ENCODE data around the gene KCNMA1.

The KCNMA1 gene

GRCh38 chr10:77478247-77478961 lies 159.2 kb downstream of the KCNMA1 start:
- DNase-seq, result no peak

- no peak for DNase-seq
These were observed 162.1 kb downstream of the KCNMA1 start for GRCh38 chr10:77475522-77475921.

- DNase-seq, result no peak
These were observed 162.7 kb downstream of the KCNMA1 start for GRCh38 chr10:77474939-77475338.

- no peak for DNase-seq
These were observed 163.2 kb downstream of the KCNMA1 start for GRCh38 chr10:77474386-77474785.

GRCh38 chr10:77472146-77472545 lies 165.5 kb downstream of the KCNMA1 start:
- no peak for DNase-seq

GRCh38 chr10:77471069-77471536 lies 166.5 kb downstream of the KCNMA1 start:
- no peak for DNase-seq

GRCh38 chr10:77467422-77467963 lies 170.1 kb downstream of the KCNMA1 start:
- DNase-seq, result no peak

GRCh38 chr10:77463967-77464745 lies 173.5 kb downstream of the KCNMA1 start:
- no peak for DNase-seq

GRCh38 chr10:77463499-77463898 lies 174.1 kb downstream of the KCNMA1 start:
- DNase-seq, result peak; percentile 8 to 66 (median 12)

GRCh38 chr10:77461636-77462296 lies 175.8 kb downstream of the KCNMA1 start:
- DNase-seq, result no peak

GRCh38 chr10:77459905-77460304 lies 177.7 kb downstream of the KCNMA1 start:
- no peak for DNase-seq

GRCh38 chr10:77458986-77459590 lies 178.5 kb downstream of the KCNMA1 start:
- peak in 1 of 3 experiments; percentile 37 for DNase-seq

- no peak for DNase-seq
These were observed 179.9 kb downstream of the KCNMA1 start for GRCh38 chr10:77457721-77458120.

GRCh38 chr10:77457266-77457665 lies 180.3 kb downstream of the KCNMA1 start:
- peak in 1 of 3 experiments; percentile 26 for DNase-seq

- peak; percentile 70 to 94 (median 73) for DNase-seq
These were observed 181.2 kb downstream of the KCNMA1 start for GRCh38 chr10:77456414-77456813.

GRCh38 chr10:77455561-77455960 lies 182.0 kb downstream of the KCNMA1 start:
- no peak for DNase-seq

- DNase-seq, result no peak
These were observed 184.6 kb downstream of the KCNMA1 start for GRCh38 chr10:77452952-77453564.

- DNase-seq, result no peak
These were observed 185.7 kb downstream of the KCNMA1 start for GRCh38 chr10:77451886-77452285.

- DNase-seq, result peak in 1 of 3 experiments; percentile 37
These were observed 189.4 kb downstream of the KCNMA1 start for GRCh38 chr10:77448226-77448625.

GRCh38 chr10:77446700-77447099 lies 190.9 kb downstream of the KCNMA1 start:
- DNase-seq, result no peak

GRCh38 chr10:77445547-77445946 lies 192.1 kb downstream of the KCNMA1 start:
- DNase-seq, result no peak

GRCh38 chr10:77444041-77444440 lies 193.6 kb downstream of the KCNMA1 start:
- peak in 1 of 3 experiments; percentile 38 for DNase-seq

Measured in NCI-H1417 (cell line).